Fibroblast of gingiva (primary cell): ENCODE results near the gene IL36RN.

Experiments
- DNase-seq: peaks from one replicate; pipeline ENCODE4 v3.0.0-alpha.2; 2011; ENCODE audit warnings: low read depth

The IL36RN gene

GRCh38 chr2:113102133-113102532 lies 43.1 kb downstream of the IL36RN start:
- no peak for DNase-seq

DNA sequence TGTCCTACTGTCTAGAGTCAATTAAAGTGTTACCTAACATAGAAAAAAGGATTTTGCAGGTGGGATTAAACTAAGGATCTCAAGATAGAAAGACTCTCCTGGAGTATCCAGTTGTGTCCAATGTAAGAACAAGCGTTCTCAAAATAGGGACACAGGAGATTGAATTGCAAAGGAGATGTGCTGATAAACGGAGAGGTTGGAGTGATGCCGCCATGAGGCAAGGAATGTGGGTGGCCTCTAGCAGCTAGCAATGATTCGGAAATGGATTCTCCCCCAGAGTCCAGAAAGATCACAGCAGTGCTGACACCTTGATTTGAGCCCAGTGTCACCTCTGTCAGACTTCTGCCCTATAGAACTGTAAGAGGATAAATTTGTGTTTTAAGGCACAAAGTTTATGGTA lies 44.3 kb downstream of the IL36RN start:
- no peak for DNase-seq

DNA sequence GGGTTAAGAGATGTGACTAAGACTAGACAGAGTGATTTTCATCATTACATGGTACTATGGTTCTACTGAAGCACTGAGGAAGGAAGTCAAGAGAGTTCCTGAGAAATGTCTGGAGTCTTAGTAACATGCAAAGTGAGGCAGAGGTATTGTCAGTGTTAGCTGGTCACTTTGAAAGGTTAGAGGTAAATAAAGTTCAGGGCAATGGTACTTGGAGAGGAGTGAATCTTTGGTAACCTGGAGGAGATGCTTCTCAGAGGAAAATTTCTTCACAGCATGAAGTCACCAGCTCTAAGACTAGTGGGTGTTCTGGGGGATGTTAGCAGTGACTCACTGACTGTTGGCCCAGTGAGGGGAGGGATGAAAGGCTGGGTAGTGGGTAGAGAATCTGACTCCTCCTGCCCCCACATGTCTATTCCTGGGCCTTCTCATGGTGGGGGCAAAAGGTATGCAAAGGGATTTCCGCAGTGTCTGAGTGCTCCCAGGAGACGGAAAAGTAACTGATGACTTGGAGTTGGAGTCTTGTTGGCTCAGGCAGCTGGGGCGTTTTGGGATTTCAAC lies 45.1 kb downstream of the IL36RN start:
- DNase-seq: no peak

DNA sequence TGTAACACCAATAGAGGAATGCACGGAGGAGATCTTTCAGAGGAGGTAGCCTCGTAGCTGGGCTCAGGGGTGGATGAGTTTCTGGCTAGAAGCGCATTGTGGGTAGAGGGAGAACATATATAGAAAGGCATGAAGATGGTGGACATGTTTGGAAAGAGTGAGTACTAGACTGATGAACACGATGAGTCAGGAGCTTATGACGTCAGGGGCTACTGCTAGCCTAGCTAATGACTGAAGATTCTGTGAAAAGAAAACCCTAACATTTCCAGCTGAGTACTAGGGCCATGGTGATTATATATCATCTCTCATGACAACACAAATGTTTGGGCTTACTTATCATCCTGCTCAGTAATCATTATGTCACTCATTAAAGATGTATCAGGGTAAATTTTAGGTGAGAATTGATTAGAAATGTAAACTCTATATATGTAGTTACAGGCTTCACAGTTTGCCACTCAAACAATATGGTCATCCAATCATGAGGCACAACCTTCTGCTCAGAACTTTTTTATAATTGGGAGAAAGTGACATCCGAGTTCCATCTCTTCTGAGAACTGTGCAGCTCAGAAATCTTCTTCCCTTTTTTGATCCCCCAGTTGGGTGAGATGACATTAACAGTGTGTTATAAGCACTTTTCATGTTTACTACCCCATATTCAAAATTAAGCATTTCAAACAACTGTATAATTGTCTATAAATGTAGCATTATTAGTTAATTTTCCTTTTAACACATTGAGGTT lies 46.2 kb downstream of the IL36RN start:
- no peak for DNase-seq

DNA sequence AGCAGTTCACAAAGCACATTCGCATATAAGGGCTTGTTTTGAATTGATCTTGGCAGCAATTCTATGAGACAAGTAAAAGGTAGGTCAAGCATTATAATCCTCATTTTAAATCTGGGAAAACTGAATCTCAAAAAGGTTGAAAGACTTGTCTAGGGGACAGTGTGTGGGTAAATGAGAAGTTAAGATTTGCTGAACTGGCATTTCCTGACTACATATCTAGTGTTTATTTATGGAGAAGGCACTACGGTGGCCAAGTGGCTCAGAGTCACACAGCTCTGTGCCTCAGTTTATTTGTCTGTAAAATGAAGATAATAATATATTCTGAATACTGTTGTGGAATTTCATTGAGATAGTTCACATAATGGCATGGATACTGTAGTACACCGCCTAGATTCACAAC lies 52.1 kb downstream of the IL36RN start:
- DNase-seq: no peak

DNA sequence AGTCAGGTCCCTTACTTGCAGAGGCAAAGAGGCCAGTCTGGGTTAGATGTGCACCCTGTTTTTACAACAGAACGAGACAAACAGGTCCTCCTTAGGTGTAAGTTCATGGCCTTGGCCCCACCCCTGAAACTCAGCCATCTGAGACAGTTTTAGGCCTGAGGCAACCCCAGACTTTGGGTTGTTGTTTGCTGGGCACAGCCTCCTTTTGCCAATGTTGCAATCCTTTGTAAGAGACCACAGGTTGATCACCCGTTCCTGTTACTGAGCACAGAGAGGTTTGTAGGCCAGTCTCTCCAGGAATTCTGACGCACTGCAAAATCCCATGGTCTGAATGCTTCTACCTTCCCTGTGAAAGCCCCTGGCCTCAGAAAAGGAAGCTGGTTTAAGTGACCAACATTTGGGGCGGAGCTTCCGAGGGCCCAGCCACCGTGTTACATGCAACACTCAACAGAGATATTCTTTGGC lies 52.9 kb downstream of the IL36RN start:
- no peak for DNase-seq

DNA sequence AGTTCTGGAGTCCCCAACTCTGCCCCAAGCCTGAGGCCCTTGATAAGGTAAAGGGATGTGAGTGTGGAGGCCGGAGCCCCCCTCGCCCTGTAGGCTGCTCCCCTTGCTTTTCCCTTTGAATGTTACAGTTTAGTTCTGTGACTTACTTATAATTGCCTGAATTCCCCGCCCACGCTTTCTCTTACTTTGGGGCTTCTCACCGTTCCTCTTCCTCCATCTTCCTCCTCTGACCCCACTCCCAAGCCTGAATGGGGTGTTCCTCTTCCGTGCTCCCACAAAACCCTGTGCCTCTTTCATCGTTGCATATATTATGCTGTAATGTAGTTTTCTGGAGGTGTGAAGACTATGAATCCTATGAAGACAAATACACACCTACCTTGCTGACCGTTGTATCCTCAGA lies 53.4 kb downstream of the IL36RN start:
- no peak for DNase-seq

DNA sequence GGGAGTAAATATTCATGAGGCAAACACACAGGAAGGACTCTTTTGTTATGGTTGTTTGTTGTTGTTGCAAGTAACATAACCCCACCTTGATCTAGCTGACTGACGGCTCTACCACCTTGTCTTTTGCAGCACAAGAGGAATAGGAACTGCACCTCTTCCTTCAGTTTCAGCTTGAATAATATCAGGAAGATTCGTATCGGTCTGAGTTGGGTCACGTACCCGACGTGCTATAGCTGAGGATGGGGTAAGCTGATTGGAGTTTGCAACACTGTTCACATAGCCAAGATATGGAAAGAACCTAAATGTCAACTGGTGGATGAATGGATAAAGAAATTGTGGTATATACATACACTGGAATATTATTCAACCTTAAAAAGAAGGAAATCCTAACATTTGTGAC lies 53.9 kb downstream of the IL36RN start:
- DNase-seq: no peak

DNA sequence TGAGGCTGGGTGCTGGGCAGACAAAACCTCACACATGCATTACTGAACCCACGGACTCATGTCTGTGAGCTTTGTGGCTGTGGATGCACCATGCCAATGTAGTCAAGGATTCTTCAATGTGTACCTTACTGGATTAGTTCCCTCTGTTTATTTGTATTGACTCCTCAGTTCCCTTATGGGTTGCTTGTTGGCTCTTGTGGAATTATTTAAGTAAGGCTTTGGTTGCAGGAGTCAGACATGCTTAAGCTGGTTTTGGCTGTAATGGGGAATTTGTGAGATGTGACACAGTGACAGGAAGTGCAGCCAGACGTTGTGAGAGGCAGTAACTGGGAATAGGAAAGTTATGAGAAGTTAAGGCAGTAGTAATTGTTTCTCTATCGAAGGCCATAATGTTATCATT lies 54.8 kb downstream of the IL36RN start:
- DNase-seq: no peak
